Activated CD4-positive, alpha-beta memory T cell treated with anti-CD3 and anti-CD28 coated beads, Interleukin-2, amount 10 ng/mL, durations not matched to agents 7 days and 5 days (primary cell): ENCODE data around the gene MYCBP. TPM values are rescaled to one million over a fixed set of nuclear protein-coding genes. Genes with fewer than 3 reads are reported as not detected.
"Not testable (repeated sequence)": the region's sequence is repeated elsewhere in the genome, so short reads cannot be mapped to it uniquely, and the experiment has no call there.

ENCODE experiments used
- CTCF ChIA-PET: fragments of 350-600 bp; sonication (Branson Sonifier 250); formaldehyde crosslinking; loops from one replicate; lab custom pipeline; 2021; ENCODE audit warnings: antibody characterized with exemption, inconsistent platforms; lab: Charles Lee
- POLR2A ChIA-PET: fragments of 350-600 bp; sonication (Branson Sonifier 250); formaldehyde crosslinking; loops from one replicate; lab custom pipeline; 2021; ENCODE audit warnings: antibody characterized with exemption; lab: Charles Lee
- DNase-seq: peaks from one replicate; pipeline ENCODE4 v3.0.0-alpha.2; 2020
- H3K27ac Mint-ChIP-seq: one replicate; pipeline ENCODE4 v1.8.0; 2021; ENCODE audit warnings: mild to moderate bottlenecking, mixed read lengths
- H3K27me3 Mint-ChIP-seq: one replicate; pipeline ENCODE4 v1.8.0; 2021; ENCODE audit warnings: mixed read lengths
- H3K36me3 Mint-ChIP-seq: one replicate; pipeline ENCODE4 v1.8.0; 2021; ENCODE audit warnings: low read depth, mixed read lengths
- H3K4me1 Mint-ChIP-seq: one replicate; pipeline ENCODE4 v1.8.0; 2021; ENCODE audit warnings: mixed read lengths
- H3K4me3 Mint-ChIP-seq: one replicate; pipeline ENCODE4 v1.8.0; 2021; ENCODE audit warnings: mild to moderate bottlenecking, mixed read lengths
- H3K9me3 Mint-ChIP-seq: one replicate; pipeline ENCODE4 v1.8.0; 2021; ENCODE audit warnings: mixed read lengths
- total RNA-seq, 2 experiments: library from RNA; stranded (reverse); gene quantifications; one replicate each; pipeline ENCODE4 v1.2.3, GENCODE V29; 2021

MYCBP gene
- 10 to 100 TPM; 55.3 to 60.7 TPM for total RNA-seq

GRCh38 chr1:38873027-38873969, at the start of gene MYCBP:
Gene MYCBP (minus strand): TSS chr1:38873348. CDS start chr1:38873305, 43 bp downstream.
- H3K27me3 Mint-ChIP-seq = no peaks in the 10 kb centered on the region
- peaks cover 43% of the 10 kb centered on the region for H3K4me1 Mint-ChIP-seq
- no peaks in the 10 kb centered on the region for H3K9me3 Mint-ChIP-seq
- DNase-seq = peak; percentile 98
- peaks cover 8% of the 10 kb centered on the region for H3K36me3 Mint-ChIP-seq
- H3K27ac Mint-ChIP-seq = peak within 1 kb of the TSS; percentile 81
- CTCF ChIA-PET = interaction anchor here (1.0 to 1.5 kb wide), 4 partner anchors 11 to 219 kb away, joined by 3 to 6 read pairs (median 4); partner anchors contain the start of gene NDUFS5
- H3K4me3 Mint-ChIP-seq = peak within 1 kb of the TSS; percentile 92
- POLR2A ChIA-PET = interaction anchor here (1.0 to 3.0 kb wide), 8 partner anchors 9 to 159 kb away, joined by 3 to 17 read pairs (median 4); partner anchors contain the start of genes NDUFS5 and RRAGC

GRCh38 chr1:38919130-38919529, 46.0 kb upstream of the MYCBP start:
- no peaks in the 10 kb centered on the region for H3K36me3 Mint-ChIP-seq
- H3K4me3 Mint-ChIP-seq = no peak overlapping the region
- POLR2A ChIA-PET = no interaction called here
- no peak for DNase-seq
- H3K27me3 Mint-ChIP-seq = no peaks in the 10 kb centered on the region
- CTCF ChIA-PET = no interaction called here
- H3K4me1 Mint-ChIP-seq = peaks cover 6% of the 10 kb centered on the region
- H3K9me3 Mint-ChIP-seq = no peaks in the 10 kb centered on the region
- no peak overlapping the region for H3K27ac Mint-ChIP-seq

- CTCF ChIA-PET = interaction anchor here (0.6 kb wide), 1 partner anchor 49 kb away, joined by 3 read pairs; no protein-coding TSS in a partner anchor
- Mint-ChIP-seq H3K4me1 (peaks cover 6% of the 10 kb centered on the region), H3K27me3 (no peaks in the 10 kb centered on the region), H3K36me3 (no peaks in the 10 kb centered on the region), H3K9me3 (no peaks in the 10 kb centered on the region), H3K4me3 (no peak overlapping the region), H3K27ac (no peak overlapping the region)
- POLR2A ChIA-PET = no interaction called here
- no peak for DNase-seq
Measured at GRCh38 chr1:38918568-38918967, 45.4 kb upstream of the MYCBP start.

- Mint-ChIP-seq H3K9me3 (no peaks in the 10 kb centered on the region), H3K27ac (no peak overlapping the region), H3K36me3 (no peaks in the 10 kb centered on the region), H3K4me1 (peaks cover 6% of the 10 kb centered on the region), H3K27me3 (no peaks in the 10 kb centered on the region), H3K4me3 (no peak overlapping the region)
- ChIA-PET CTCF (interaction anchor here (0.6 kb wide), 1 partner anchor 50 kb away, joined by 3 read pairs; no protein-coding TSS in a partner anchor), POLR2A (no interaction called here)
- no peak for DNase-seq
Measured at GRCh38 chr1:38917772-38918171, 44.6 kb upstream of the MYCBP start.

- Mint-ChIP-seq H3K27me3 (no peaks in the 10 kb centered on the region), H3K36me3 (no peaks in the 10 kb centered on the region), H3K27ac (no peak overlapping the region), H3K4me3 (no peak overlapping the region), H3K4me1 (peaks cover 6% of the 10 kb centered on the region), H3K9me3 (no peaks in the 10 kb centered on the region)
- DNase-seq = no peak
- CTCF ChIA-PET = no interaction called here
- POLR2A ChIA-PET = no interaction called here
Measured at GRCh38 chr1:38917337-38917736, 44.2 kb upstream of the MYCBP start.

GRCh38 chr1:38915352-38915948, 42.3 kb upstream of the MYCBP start:
- Mint-ChIP-seq H3K4me1 (peaks cover 6% of the 10 kb centered on the region), H3K4me3 (no peak overlapping the region), H3K27ac (no peak overlapping the region), H3K36me3 (no peaks in the 10 kb centered on the region), H3K27me3 (no peaks in the 10 kb centered on the region), H3K9me3 (no peaks in the 10 kb centered on the region)
- ChIA-PET POLR2A (no interaction called here), CTCF (no interaction called here)
- DNase-seq = no peak

GRCh38 chr1:38914908-38915307, 41.8 kb upstream of the MYCBP start:
- H3K36me3 Mint-ChIP-seq, H3K4me1 Mint-ChIP-seq, DNase-seq, H3K27ac Mint-ChIP-seq, H3K9me3 Mint-ChIP-seq, H3K4me3 Mint-ChIP-seq, H3K27me3 Mint-ChIP-seq, CTCF ChIA-PET: not testable (repeated sequence)
- POLR2A ChIA-PET = interaction anchor here (0.7 kb wide), 1 partner anchor 115 kb away, joined by 4 read pairs; no protein-coding TSS in a partner anchor

- no peaks in the 10 kb centered on the region for H3K4me1 Mint-ChIP-seq
- ChIA-PET CTCF (interaction anchor here (1.1 kb wide), 1 partner anchor 13 kb away, joined by 3 read pairs; no protein-coding TSS in a partner anchor), POLR2A (no interaction called here)
- H3K9me3 Mint-ChIP-seq = peaks cover 4% of the 10 kb centered on the region
- no peaks in the 10 kb centered on the region for H3K36me3 Mint-ChIP-seq
- H3K4me3 Mint-ChIP-seq = no peak overlapping the region
- DNase-seq = no peak
- no peak overlapping the region for H3K27ac Mint-ChIP-seq
- no peaks in the 10 kb centered on the region for H3K27me3 Mint-ChIP-seq
Measured at GRCh38 chr1:38908821-38909220, 35.7 kb upstream of the MYCBP start.

- DNase-seq = no peak
- H3K9me3 Mint-ChIP-seq = peaks cover 4% of the 10 kb centered on the region
- ChIA-PET CTCF (no interaction called here), POLR2A (no interaction called here)
- H3K36me3 Mint-ChIP-seq = no peaks in the 10 kb centered on the region
- H3K4me3 Mint-ChIP-seq = no peak overlapping the region
- H3K27ac Mint-ChIP-seq = no peak overlapping the region
- H3K27me3 Mint-ChIP-seq = no peaks in the 10 kb centered on the region
- H3K4me1 Mint-ChIP-seq = no peaks in the 10 kb centered on the region
Measured at GRCh38 chr1:38905985-38906384, 32.8 kb upstream of the MYCBP start.

- H3K27ac Mint-ChIP-seq = no peak overlapping the region
- DNase-seq = no peak
- no peaks in the 10 kb centered on the region for H3K9me3 Mint-ChIP-seq
- no peak overlapping the region for H3K4me3 Mint-ChIP-seq
- H3K27me3 Mint-ChIP-seq = no peaks in the 10 kb centered on the region
- ChIA-PET CTCF (no interaction called here), POLR2A (no interaction called here)
- peaks cover 8% of the 10 kb centered on the region for H3K4me1 Mint-ChIP-seq
- no peaks in the 10 kb centered on the region for H3K36me3 Mint-ChIP-seq
Measured at GRCh38 chr1:38899560-38899959, 26.4 kb upstream of the MYCBP start.

- Mint-ChIP-seq H3K4me1 (peaks cover 8% of the 10 kb centered on the region), H3K4me3 (no peak overlapping the region), H3K27ac (no peak overlapping the region), H3K9me3 (no peaks in the 10 kb centered on the region), H3K36me3 (no peaks in the 10 kb centered on the region), H3K27me3 (no peaks in the 10 kb centered on the region)
- POLR2A ChIA-PET = interaction anchor here (0.9 kb wide), 1 partner anchor 25 kb away, joined by 3 read pairs; the partner anchor contains the start of gene MYCBP
- CTCF ChIA-PET = no interaction called here
- no peak for DNase-seq
Measured at GRCh38 chr1:38898653-38899230, 25.6 kb upstream of the MYCBP start.

- Mint-ChIP-seq H3K9me3 (no peaks in the 10 kb centered on the region), H3K4me1 (peaks cover 8% of the 10 kb centered on the region), H3K36me3 (no peaks in the 10 kb centered on the region), H3K4me3 (no peak overlapping the region), H3K27me3 (no peaks in the 10 kb centered on the region), H3K27ac (no peak overlapping the region)
- CTCF ChIA-PET = interaction anchor here (1.2 kb wide), 1 partner anchor 12 kb away, joined by 3 read pairs; no protein-coding TSS in a partner anchor
- POLR2A ChIA-PET = no interaction called here
- DNase-seq = no peak
Measured at GRCh38 chr1:38896169-38896568, 23.0 kb upstream of the MYCBP start.
